ENCODE data around the gene POTEC. TPM values are rescaled to one million over a fixed set of nuclear protein-coding genes. Genes with fewer than 3 reads are reported as not detected.
"Not testable (repeated sequence)": the region's sequence is repeated elsewhere in the genome, so short reads cannot be mapped to it uniquely, and the experiment has no call there.

Gene POTEC
- not detected for total RNA-seq

DNA sequence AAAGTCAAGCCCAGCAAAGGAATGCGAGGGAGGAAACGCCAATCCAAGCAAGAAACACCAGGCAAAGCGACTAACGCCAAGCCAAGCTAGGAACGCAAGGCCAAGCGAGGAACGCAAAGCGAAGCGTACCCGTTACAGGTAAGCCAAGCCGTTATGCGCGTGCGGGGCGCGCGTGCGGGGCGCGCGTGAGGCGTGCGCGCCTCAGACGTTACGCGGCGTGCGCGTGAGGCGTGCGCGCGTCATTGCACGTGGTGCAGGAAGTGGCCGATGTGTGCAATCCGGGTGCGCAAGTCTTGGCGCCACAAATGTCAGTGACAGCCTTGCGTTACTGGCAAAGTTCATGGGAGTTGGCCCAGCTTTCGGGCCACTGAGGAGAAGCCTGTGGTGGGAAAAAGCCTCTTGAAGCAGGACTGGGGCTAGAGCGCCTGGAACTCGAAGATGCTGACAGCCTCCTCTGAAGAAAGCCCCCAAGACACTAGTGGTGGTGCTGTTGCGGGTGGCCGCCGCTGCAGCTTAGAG lies at the start of gene POTEC:
TSS of gene POTEC (minus strand) at position 155 of the 519 bp plus-strand sequence. CDS start 454 bp downstream, outside the sequence.
- H3K4me1 Mint-ChIP-seq; H3K4me3 Mint-ChIP-seq; POLR2A ChIA-PET; H3K27me3 Mint-ChIP-seq; H3K27ac Mint-ChIP-seq; H3K9me3 Mint-ChIP-seq; H3K36me3 Mint-ChIP-seq (ENCODE audit: low read depth); DNase-seq; CTCF ChIA-PET: not testable (repeated sequence)

DNA sequence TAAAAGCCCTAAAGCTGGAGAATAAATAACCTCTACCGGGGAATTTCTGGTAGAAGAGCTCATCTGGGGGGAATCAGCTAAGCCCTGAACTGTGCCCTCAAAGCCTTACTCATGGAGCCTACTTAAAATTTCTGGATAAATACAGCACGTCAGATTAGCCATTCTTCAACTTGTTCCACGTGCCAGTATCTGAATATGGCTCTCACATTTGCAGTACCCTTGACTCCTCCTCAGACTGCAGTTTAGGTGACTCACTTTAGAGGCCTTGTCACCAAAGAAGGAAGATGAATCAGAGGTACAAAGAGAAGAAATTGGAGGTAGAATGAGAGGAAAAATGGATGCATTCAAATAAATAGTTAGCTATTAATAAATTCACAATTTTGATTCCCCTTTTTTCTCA lies 34.6 kb upstream of the POTEC start:
- Mint-ChIP-seq H3K4me3 (no peak overlapping the region), H3K4me1 (no peaks in the 10 kb centered on the region), H3K27ac (no peak overlapping the region), H3K9me3 (peaks cover 3% of the 10 kb centered on the region), H3K27me3 (no peaks in the 10 kb centered on the region), H3K36me3 (ENCODE audit: low read depth) (no peaks in the 10 kb centered on the region)
- ChIA-PET CTCF (no interaction called here), POLR2A (no interaction called here)
- no peak for DNase-seq

DNA sequence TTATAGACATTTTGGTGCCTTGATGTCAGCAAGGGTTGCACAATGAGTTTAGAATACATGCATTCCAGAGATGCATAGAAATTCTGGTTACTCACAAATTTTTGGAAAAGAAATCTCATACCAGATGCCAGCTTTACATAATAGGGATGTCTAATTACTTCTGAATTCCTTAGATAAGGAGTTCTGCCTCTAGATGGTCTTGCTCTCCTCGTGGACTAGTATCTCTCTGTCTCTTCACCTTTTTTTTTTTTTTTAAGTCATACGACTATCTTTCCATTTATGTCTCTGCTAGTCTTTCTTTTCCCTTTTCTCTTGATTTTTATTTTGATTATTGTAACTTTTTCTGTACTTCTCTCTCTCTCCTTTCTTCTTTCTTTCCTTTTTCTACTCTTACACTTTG lies 16.1 kb upstream of the POTEC start:
- DNase-seq; POLR2A ChIA-PET; CTCF ChIA-PET; H3K9me3 Mint-ChIP-seq; H3K36me3 Mint-ChIP-seq (ENCODE audit: low read depth); H3K4me1 Mint-ChIP-seq; H3K27ac Mint-ChIP-seq; H3K4me3 Mint-ChIP-seq; H3K27me3 Mint-ChIP-seq: not testable (repeated sequence)

DNA sequence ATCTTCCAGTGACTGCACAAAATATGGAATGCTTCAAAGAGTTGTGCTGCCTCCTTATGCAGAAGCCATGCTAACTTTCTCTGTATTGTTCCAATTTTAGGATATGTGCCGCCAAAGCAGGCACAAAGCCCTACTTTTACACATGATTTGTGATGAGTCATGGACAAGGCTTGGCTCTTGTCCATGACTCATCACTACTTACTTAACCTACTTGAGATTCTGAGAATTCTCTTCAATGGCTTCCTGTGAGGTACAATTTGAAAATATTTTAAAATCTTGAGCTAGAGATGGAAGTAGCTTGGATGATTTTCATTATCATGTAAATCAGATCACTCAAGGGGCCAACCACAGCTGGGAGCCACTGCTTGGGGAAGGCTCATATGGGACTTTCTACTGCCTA lies 11.7 kb downstream of the POTEC start:
- H3K4me1 Mint-ChIP-seq; H3K27ac Mint-ChIP-seq; H3K4me3 Mint-ChIP-seq; DNase-seq; H3K9me3 Mint-ChIP-seq; H3K36me3 Mint-ChIP-seq (ENCODE audit: low read depth); POLR2A ChIA-PET; H3K27me3 Mint-ChIP-seq; CTCF ChIA-PET: not testable (repeated sequence)

DNA sequence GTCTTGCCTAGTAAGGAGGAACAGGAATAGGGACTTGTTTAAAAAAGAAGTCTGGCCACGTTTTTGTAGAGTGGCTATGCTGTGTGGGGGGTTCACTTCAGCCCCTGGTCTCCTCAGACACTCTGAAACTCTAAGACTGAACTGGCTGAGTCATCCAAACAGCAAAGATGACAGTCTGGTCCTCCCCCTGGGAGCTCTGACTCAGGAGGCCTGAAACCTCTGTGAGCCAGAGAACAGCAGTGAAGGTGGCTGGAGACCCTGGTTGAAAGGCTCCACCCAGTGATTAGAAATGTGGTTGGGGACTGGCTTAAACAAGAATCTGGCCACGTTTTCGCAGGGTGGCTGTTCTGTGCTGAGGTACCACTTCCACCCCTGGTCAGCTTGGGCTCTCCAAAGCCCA lies 32.7 kb downstream of the POTEC start:
- H3K36me3 Mint-ChIP-seq (ENCODE audit: low read depth); H3K4me3 Mint-ChIP-seq; POLR2A ChIA-PET: not testable (repeated sequence)

DNA sequence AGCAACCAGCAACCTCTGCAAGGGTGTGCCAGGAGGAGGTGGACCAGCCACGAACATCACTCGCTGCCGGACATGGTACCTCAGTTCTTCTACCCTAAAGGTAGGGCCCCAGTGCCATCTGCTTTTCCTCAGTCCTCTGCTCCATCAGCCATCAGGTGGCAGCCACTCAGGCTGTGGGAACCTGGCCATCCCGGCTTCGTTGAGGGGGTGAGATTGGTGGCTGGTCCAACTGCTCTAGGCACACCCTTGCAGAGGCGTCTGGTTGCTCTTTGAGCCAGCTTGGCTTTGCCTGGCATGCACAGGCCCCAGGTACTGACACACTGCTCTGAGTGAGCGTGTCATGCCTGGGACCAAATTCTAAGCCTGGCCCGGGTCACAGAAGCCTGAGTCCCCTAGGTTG lies 39.7 kb downstream of the POTEC start:
- H3K9me3 Mint-ChIP-seq; DNase-seq; CTCF ChIA-PET; H3K4me1 Mint-ChIP-seq; POLR2A ChIA-PET; H3K27ac Mint-ChIP-seq; H3K36me3 Mint-ChIP-seq (ENCODE audit: low read depth); H3K4me3 Mint-ChIP-seq; H3K27me3 Mint-ChIP-seq: not testable (repeated sequence)

More for the DNA sequence above, 32.7 kb downstream of the POTEC start:
- H3K4me1 Mint-ChIP-seq, H3K9me3 Mint-ChIP-seq, H3K27ac Mint-ChIP-seq, DNase-seq, H3K27me3 Mint-ChIP-seq, CTCF ChIA-PET: not testable (repeated sequence)

DNA sequence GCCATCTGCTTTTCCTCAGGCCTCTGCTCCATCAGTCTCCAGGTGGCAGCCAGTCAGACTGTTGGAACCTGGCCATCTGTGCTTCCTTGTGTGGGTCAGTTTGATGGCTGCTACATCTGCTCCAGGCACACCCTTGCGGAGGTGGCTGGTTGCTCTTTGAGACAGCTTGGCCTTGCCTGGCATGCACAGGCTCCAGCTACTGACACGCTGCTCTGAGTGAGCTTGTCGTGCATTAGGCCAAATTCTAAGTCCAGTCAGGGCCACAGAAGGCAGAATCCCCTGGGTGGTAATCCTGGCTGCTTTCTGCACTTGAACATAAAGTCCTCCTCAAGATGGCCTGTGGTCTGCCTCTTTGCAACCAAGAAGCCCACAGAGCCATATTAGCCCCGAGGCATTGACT lies 41.5 kb downstream of the POTEC start:
- H3K27ac Mint-ChIP-seq; POLR2A ChIA-PET; H3K27me3 Mint-ChIP-seq; H3K4me3 Mint-ChIP-seq; H3K36me3 Mint-ChIP-seq (ENCODE audit: low read depth); H3K9me3 Mint-ChIP-seq; DNase-seq; CTCF ChIA-PET; H3K4me1 Mint-ChIP-seq: not testable (repeated sequence)

DNA sequence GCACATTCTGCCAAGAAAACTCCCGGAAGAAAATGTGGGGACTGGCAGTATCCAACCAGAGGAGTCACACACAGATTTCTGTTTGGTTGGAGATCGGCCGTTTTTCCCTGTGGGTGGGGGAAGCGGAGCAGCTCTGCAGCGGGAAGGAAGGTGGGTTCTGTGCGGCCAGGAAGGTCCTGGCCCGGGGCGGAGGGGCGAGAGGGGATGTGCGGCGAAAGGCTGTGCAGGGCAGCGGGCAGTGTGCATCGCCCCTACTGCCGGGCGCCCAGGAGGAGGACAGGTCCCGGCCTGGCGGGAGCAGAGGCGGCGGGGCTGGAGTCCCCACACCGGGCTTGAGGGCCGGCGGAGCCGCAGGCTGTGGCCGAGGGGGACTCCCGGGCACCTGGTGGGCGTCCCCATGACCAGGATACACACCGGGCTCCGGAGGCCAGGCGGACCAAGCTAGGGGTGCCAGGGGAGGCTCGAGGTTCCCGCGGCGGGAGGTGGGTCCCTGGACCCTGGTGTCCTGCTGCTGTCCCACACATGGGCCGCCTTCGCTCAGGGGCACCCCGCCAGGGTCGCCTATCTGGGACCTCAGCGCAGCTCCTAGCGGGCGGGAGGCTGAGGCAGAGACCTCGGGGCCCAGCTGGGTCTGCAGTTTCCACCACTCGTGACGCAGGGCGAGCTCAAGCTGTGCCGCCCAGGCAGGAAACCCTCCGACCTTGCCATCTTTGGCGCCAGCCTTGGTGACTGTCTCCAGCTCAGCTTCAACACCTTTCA lies 54.0 kb downstream of the POTEC start:
- CTCF ChIA-PET; H3K9me3 Mint-ChIP-seq; H3K27me3 Mint-ChIP-seq; H3K36me3 Mint-ChIP-seq (ENCODE audit: low read depth); H3K27ac Mint-ChIP-seq; H3K4me3 Mint-ChIP-seq; H3K4me1 Mint-ChIP-seq; DNase-seq; POLR2A ChIA-PET: not testable (repeated sequence)

DNA sequence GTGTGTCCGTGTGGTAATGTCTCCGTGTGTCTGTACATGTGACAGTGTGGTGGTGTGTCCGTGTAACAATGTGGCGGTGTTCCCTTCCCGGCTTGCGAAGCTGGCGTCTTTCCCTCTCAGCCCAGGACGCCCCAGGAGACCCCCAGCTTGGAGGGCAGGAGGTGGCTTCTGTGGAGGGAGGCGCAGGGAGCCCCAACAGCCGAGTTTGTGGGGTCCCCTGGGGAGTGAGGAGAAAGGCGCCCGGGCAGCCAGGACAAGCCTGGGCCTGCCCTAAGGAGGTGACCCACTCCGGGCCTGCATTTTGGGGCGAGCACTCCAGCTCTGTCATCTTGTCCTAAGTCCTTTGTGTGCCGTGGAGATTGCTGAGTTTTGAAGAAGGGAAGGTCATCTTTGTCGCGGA lies 54.6 kb downstream of the POTEC start:
- H3K27ac Mint-ChIP-seq; H3K4me3 Mint-ChIP-seq; CTCF ChIA-PET; H3K36me3 Mint-ChIP-seq (ENCODE audit: low read depth); H3K27me3 Mint-ChIP-seq; DNase-seq; H3K4me1 Mint-ChIP-seq; H3K9me3 Mint-ChIP-seq; POLR2A ChIA-PET: not testable (repeated sequence)

DNA sequence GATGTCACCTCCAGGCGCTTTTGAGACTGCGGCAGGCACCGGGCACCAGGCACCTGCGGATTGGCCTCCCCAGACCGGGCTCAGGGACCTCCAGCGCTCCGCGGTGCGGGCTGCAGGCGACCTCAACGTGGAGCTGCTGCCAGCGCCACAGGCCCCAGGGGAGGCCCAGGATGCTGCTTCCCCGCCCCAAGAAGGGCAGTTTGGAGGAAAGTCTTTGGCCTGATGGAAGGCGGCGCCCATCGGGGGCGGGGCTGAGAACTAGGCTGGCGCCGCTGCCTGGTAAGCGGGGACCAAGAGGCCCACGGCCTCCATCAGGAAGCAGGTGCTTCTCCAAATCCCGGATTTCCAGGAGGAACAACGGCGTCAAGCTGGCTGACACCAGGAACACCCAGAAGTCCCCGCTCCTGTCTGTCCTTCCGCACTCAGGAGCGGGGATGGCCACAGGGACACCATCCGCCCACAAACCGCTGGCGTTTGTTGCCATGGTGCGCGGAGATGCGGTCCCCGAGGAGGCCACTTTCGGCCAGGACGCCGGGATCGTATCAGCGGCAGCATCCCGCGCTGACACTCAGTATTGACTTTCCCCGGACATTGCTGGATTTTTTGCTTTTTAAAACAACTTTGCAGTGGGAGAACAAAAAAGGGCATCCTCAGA lies 56.3 kb downstream of the POTEC start:
- POLR2A ChIA-PET; H3K27me3 Mint-ChIP-seq; H3K4me1 Mint-ChIP-seq; H3K9me3 Mint-ChIP-seq; CTCF ChIA-PET; H3K27ac Mint-ChIP-seq; H3K36me3 Mint-ChIP-seq (ENCODE audit: low read depth); H3K4me3 Mint-ChIP-seq; DNase-seq: not testable (repeated sequence)

DNA sequence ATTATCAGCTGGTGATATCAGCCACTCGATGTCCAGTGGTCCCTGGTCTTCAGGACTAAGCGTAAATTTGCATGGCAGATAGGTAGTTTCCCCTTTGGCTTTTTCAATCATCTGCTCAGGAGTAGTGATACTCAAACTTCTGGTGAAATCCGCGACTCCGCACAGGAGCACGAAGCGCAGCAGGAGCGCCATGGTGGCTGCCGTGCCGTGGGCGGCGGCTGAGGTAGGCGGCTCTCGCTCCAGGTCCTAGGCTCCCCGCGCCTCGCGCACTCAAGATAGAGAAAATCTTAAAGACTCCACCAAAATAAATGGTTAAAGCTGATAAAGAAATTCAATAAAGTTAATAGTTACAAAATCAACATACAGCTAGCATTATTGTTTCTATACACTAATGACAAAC lies 64.3 kb downstream of the POTEC start:
- H3K4me1 Mint-ChIP-seq = not testable (repeated sequence)

DNA sequence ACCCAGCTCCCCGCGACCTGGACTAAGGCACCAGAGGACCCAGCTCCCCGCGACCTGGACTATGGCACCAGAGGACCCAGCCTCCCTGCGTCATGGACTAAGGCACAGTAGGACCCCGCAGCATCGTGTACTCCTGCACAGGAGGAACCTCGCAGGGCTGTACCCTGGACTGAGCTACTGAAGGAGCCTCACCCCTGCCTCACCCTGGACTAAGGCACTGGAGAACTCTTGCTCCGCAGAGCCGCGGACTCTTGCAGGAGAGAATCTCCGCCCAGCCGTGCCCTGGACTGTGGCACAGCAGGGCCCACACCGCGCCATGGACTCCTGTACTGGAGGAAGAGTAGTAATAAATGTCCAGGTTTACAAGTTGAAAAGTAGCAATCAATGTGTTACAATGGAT lies 67.9 kb downstream of the POTEC start:
- H3K4me1 Mint-ChIP-seq; DNase-seq; H3K4me3 Mint-ChIP-seq; POLR2A ChIA-PET; H3K9me3 Mint-ChIP-seq; H3K27ac Mint-ChIP-seq; CTCF ChIA-PET; H3K36me3 Mint-ChIP-seq (ENCODE audit: low read depth); H3K27me3 Mint-ChIP-seq: not testable (repeated sequence)

More for the DNA sequence above, 64.3 kb downstream of the POTEC start:
- H3K27me3 Mint-ChIP-seq; CTCF ChIA-PET; H3K27ac Mint-ChIP-seq; H3K36me3 Mint-ChIP-seq (ENCODE audit: low read depth); H3K4me3 Mint-ChIP-seq; DNase-seq; POLR2A ChIA-PET; H3K9me3 Mint-ChIP-seq: not testable (repeated sequence)

DNA sequence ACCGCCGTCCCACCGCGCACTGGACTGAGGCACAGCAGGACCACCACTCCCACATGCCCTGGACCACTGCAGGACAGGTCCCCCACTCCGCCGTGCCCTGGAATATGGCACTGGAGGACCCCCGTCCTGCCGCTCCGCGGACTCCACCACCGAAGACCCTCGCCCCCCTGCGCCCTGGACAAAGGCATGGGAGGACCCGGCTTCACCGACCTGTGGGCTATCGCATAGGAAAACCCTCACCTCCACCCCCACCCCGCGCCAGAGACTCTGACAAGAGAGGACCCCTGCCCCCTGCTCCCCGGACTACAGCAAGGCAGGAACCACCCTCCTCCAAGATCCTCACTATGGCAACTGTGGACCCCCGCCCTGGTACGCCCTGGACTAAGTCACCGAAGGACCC lies 68.6 kb downstream of the POTEC start:
- H3K36me3 Mint-ChIP-seq (ENCODE audit: low read depth); H3K27ac Mint-ChIP-seq; DNase-seq; H3K9me3 Mint-ChIP-seq; CTCF ChIA-PET; H3K4me3 Mint-ChIP-seq; H3K27me3 Mint-ChIP-seq; POLR2A ChIA-PET; H3K4me1 Mint-ChIP-seq: not testable (repeated sequence)

Measured in activated CD4-positive, alpha-beta T cell treated with anti-CD3 and anti-CD28 coated beads, Interleukin-2, amount 10 ng/mL, durations not matched to agents 7 days and 5 days (primary cell).